Kidney (tissue), 14 donors: Measurements from ENCODE around the gene MUC2. TPM values are rescaled to one million over a fixed set of nuclear protein-coding genes. Genes with fewer than 3 reads are reported as not detected.
A peak's percentile ranks its signal among the peaks of the same experiment; 100 is the strongest.

Experiments used
- DNase-seq, 5 donors: peaks; one replicate each; pipeline ENCODE4 v3.0.0-alpha.2; 2013 to 2020
- FAIRE-seq: peaks from 2 replicates; lab custom pipeline; 2012; peaks lifted over from hg19 to GRCh38; lab: Jason Lieb, UNC
- H3K27ac ChIP-seq, 2 donors: one replicate each; pipeline ENCODE4 v1.7.0; 2013; ENCODE audit warnings: low read depth in 2 of 2, low read length in 2 of 2, inconsistent platforms in 1 of 2
- H3K27me3 ChIP-seq: one replicate; pipeline ENCODE4 v1.7.1; 2013; ENCODE audit warnings: low read length, inconsistent platforms; ENCODE audit not compliant: control insufficient read depth, insufficient read depth
- H3K36me3 ChIP-seq, 3 donors: one replicate each; pipeline versions ENCODE4 v1.7.0 to v1.7.1; 2013; ENCODE audit warnings: low read length in 3 of 3, control low read depth in 1 of 3, inconsistent platforms in 1 of 3; ENCODE audit not compliant: insufficient read depth in 3 of 3, control insufficient read depth in 2 of 3
- H3K4me1 ChIP-seq, 3 donors: one replicate each; pipeline versions ENCODE4 v1.7.0 to v1.7.1; 2013; ENCODE audit warnings: low read length in 3 of 3, inconsistent platforms in 1 of 3, low read depth in 1 of 3; ENCODE audit not compliant: control insufficient read depth in 2 of 3, insufficient read depth in 2 of 3
- H3K4me3 ChIP-seq, 3 donors: one replicate each; pipeline versions ENCODE4 v1.7.0 to v1.8.1; 2013; ENCODE audit warnings: low read length in 3 of 3, control low read depth in 1 of 3, inconsistent platforms in 1 of 3
- H3K9ac ChIP-seq, 3 donors: one replicate each; pipeline versions ENCODE4 v1.7.0 to v1.7.1; 2013; ENCODE audit warnings: low read length in 3 of 3, control low read depth in 1 of 3, inconsistent platforms in 1 of 3
- H3K9me3 ChIP-seq, 3 donors: one replicate each; pipeline versions ENCODE4 v1.7.0 to v1.7.1; 2013; ENCODE audit warnings: low read length in 3 of 3, control low read depth in 1 of 3, inconsistent platforms in 1 of 3; ENCODE audit not compliant: control insufficient read depth in 2 of 3, insufficient read depth in 1 of 3
- CTCF ChIP-seq: IDR thresholded peaks from 3 replicates; pipeline ENCODE4 v1.5.1; 2012; ENCODE audit warnings: mild to moderate bottlenecking, moderate library complexity, borderline replicate concordance; ENCODE audit not compliant: insufficient read depth; ENCODE audit errors: extremely low read depth
- intact Hi-C: fragments of 100-400 bp; cut with DNase I; formaldehyde crosslinking; loops from one replicate; pipeline ENCODE4 v1.11.1; 2022
- polyA plus RNA-seq: library from polyadenylated mRNA; stranded (reverse); fragments of 350-450 nt; fragmentation: Illumina TruSeq; extraction: RNeasy Lipid Tissue Mini Kit (QIAGEN cat#74804); gene quantifications from one replicate; pipeline ENCODE4 v1.2.3, GENCODE V29; 2014; ENCODE audit warnings: low read depth, low replicate concordance; ENCODE audit not compliant: insufficient read depth
- total RNA-seq: library from RNA; stranded (reverse); fragmentation: NEBNext Ultra II Directional; extraction: Animal tissue kit (Norgen Biotek cat#: 25700); gene quantifications from one replicate; pipeline ENCODE4 v1.2.1, GENCODE V29; 2021
- donor health status: control.
- donor health status: control.
- donor health status: control.
- donor health status: control.
- donor health status: control.
- donor health status: DM: yes; HTN: yes; CAD: no.
- donor health status: Normal renal cell carcinoma (clear cell type).

The MUC2 gene
- total and polyA plus RNA-seq, 2 donors from 2014 or later, result not detected

DNA sequence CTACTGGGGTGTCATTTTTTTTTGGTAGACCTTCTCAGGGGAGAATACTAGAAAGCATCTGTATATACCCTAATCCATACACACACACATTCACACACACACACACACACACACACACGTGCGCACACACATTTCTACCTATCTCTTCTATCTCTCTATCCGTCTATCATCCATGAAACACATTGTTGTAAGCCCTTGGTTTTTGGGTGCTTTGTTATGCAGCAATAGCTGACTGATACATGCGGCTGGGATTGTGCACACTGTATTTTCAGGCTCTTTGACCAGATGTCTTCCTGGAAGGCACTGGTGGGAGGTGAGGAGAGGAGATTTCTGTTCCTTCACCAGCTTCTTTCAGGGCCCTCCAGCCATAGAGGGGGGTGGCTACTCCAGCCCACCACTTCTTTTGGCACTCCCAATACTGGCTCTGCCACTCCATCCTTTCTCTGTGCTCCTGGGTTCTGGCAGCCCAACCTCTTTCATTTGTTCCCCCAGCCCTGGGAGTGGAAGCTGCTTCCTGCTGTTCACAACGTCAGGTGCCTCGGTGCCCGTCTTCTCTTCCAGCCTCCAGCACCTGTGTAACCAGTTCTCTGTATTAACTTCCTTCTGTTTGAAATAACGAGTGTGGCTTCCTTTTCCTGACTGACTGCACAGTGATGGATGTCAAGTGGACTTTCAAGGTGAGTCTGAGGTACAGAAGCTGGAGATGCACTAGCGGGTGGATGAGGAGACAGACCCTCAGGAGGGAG is 12.4 kb upstream of the MUC2 start:
- no peaks in the 10 kb centered on the region for H3K27me3 ChIP-seq
- H3K36me3 ChIP-seq, result no peaks in the 10 kb centered on the region
- DNase-seq (peak in 1 of 5 donors; percentile 19), FAIRE-seq (no peak)
- intact Hi-C loops, result no loop called here
- H3K4me1 ChIP-seq, result no peaks in the 10 kb centered on the region
- no peak for TF ChIP-seq CTCF
- peaks cover 0 to 6% (median 0%) of the 10 kb centered on the region in 3 donors for H3K9me3 ChIP-seq
- H3K27ac ChIP-seq, result no peak overlapping the region
- no peak overlapping the region for H3K9ac ChIP-seq
- no peak overlapping the region for H3K4me3 ChIP-seq

- TF ChIP-seq CTCF, result no peak
- FAIRE-seq (no peak), DNase-seq (no peak)
- Histone ChIP-seq H3K9me3 (peaks cover 0 to 6% (median 0%) of the 10 kb centered on the region in 3 donors), H3K4me1 (no peaks in the 10 kb centered on the region), H3K36me3 (no peaks in the 10 kb centered on the region), H3K4me3 (no peak overlapping the region), H3K27me3 (no peaks in the 10 kb centered on the region), H3K9ac (no peak overlapping the region), H3K27ac (no peak overlapping the region)
- intact Hi-C loops, result no loop called here
Observed at GRCh38 chr11:1064167-1064566, 10.5 kb upstream of the MUC2 start.

- no peak overlapping the region for H3K9ac ChIP-seq
- no peak for TF ChIP-seq CTCF
- no peaks in the 10 kb centered on the region for H3K36me3 ChIP-seq
- H3K4me1 ChIP-seq, result no peaks in the 10 kb centered on the region
- no peak overlapping the region for H3K27ac ChIP-seq
- no peak for DNase-seq
- H3K9me3 ChIP-seq, result no peaks in the 10 kb centered on the region
- H3K27me3 ChIP-seq, result no peaks in the 10 kb centered on the region
- intact Hi-C loops, result no loop called here
- no peak overlapping the region for H3K4me3 ChIP-seq
- no peak for FAIRE-seq
Observed at GRCh38 chr11:1067812-1068496, 6.7 kb upstream of the MUC2 start.
